ENCODE results near the gene IFT20. TPM values are rescaled to one million over a fixed set of nuclear protein-coding genes. Genes with fewer than 3 reads are reported as not detected.

IFT20 gene
- total and polyA plus RNA-seq, 2 of the 13 experiments (the other 11 are each of a cell fraction or from before 2014, with no cell fraction given): 28.0 to 37.8 TPM

DNA sequence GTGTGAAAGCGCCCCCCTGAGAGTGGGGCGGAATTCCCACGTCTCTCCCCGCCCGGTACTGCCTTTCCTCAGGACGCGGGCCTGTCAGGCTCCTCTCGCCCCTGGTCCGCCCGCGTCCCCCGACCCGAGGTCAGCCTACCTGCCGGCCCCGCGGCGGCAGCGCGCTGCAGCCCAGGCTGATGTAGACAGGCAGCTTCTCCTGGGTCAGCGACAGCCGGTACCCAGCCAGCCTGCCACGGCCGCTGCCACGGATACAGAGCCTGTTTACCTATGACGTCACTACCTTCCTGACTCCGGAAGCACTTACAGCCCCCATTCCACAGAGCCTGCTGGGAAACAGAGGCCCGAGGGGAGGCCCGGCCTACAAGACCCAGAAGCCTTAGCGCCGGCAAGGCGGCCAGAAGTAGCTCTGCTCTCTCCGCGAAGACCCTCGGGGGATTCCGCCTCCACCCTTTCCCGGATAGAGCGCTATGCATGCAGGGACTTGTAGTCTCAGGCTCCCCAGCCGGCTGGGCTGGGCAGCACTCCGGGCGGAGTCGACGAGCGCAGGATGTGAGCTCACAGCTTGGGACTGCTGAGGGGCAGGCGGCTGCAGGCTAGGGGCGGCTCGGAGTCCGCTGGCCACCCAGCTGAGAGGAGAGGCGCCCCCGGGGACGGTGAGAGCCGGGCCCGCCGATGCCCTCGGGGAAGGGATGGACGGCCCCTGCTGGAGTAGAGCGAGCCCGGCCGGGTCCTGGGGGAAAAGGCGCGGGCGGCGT lies at the start of gene IFT20, which contains the start of gene TNFAIP1 (continued):
- TF ChIP-seq, protein P1, sequence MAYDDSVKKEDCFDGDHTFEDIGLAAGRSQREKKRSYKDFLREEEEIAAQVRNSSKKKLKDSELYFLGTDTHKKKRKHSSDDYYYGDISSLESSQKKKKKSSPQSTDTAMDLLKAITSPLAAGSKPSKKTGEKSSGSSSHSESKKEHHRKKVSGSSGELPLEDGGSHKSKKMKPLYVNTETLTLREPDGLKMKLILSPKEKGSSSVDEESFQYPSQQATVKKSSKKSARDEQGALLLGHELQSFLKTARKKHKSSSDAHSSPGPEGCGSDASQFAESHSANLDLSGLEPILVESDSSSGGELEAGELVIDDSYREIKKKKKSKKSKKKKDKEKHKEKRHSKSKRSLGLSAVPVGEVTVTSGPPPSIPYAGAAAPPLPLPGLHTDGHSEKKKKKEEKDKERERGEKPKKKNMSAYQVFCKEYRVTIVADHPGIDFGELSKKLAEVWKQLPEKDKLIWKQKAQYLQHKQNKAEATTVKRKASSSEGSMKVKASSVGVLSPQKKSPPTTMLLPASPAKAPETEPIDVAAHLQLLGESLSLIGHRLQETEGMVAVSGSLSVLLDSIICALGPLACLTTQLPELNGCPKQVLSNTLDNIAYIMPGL (CRISPR knock-in tag; IDR thresholded peaks at IDR 0.05; ENCODE audit: borderline replicate concordance in 1 of 2, low read depth in 1 of 2): peak in 1 of 2 experiments; percentile 70; a peak in 2 of 4 replicates
- TF ChIP-seq KLF12 (CRISPR knock-in tag; IDR thresholded peaks at IDR 0.05; ENCODE audit: borderline replicate concordance) (peak; percentile 61; the same call in 1 of the 2 replicates), ETV6 (CRISPR knock-in tag; conservative IDR thresholded peaks at IDR 0.05) (0 out of 2 replicates have a peak, but pooled peaks have one; percentile 46), FOXO1 (CRISPR knock-in tag; IDR thresholded peaks at IDR 0.05) (peak; percentile 79), ZNF607 (CRISPR knock-in tag; IDR thresholded peaks at IDR 0.05; ENCODE audit: borderline replicate concordance) (peak; percentile 51), ZNF761 (CRISPR knock-in tag; conservative IDR thresholded peaks at IDR 0.05) (peak; percentile 36; the same call in 1 of the 2 replicates), E2F1 (CRISPR knock-in tag; IDR thresholded peaks at IDR 0.05) (peak; percentile 54; the same call in 1 of the 2 replicates), ZNF816 (CRISPR knock-in tag; IDR thresholded peaks at IDR 0.05; ENCODE audit: borderline replicate concordance) (no peak), ZNF451 (CRISPR knock-in tag; IDR thresholded peaks at IDR 0.05) (peak; percentile 80; the same call in 1 of the 2 replicates), ZNF292 (CRISPR knock-in tag; IDR thresholded peaks at IDR 0.05; ENCODE audit: borderline replicate concordance, low read depth) (peak; percentile 18; the same call in 1 of the 2 replicates), SIX1 (CRISPR knock-in tag; IDR thresholded peaks at IDR 0.05; ENCODE audit: borderline replicate concordance) (no peak), ZNF616 (CRISPR knock-in tag; IDR thresholded peaks at IDR 0.05; ENCODE audit: low read depth) (0 out of 2 replicates have a peak, but pooled peaks have one; percentile 14), CBX2 (IDR thresholded peaks at IDR 0.05; ENCODE audit: low read depth, low read length) (no peak), CBX2 (CRISPR knock-in tag; IDR thresholded peaks at IDR 0.05; ENCODE audit: low read depth) (no peak), AGO1 (IDR thresholded peaks at IDR 0.05; ENCODE audit: low read depth, low read length, poor library complexity, severe bottlenecking) (peak; percentile 79), PHF21A (CRISPR knock-in tag; IDR thresholded peaks at IDR 0.05) (peak; percentile 69), AHR (CRISPR knock-in tag; IDR thresholded peaks at IDR 0.05) (no peak), JUN (CRISPR knock-in tag; IDR thresholded peaks at IDR 0.05) (peak; percentile 92), ZNF605 (CRISPR knock-in tag; IDR thresholded peaks at IDR 0.05) (peak; percentile 43), CEBPG (CRISPR knock-in tag; IDR thresholded peaks at IDR 0.05) (peak; percentile 42; the same call in 1 of the 2 replicates), ZNF225 (CRISPR knock-in tag; IDR thresholded peaks at IDR 0.05) (0 out of 2 replicates have a peak, but pooled peaks have one; percentile 6), ZBTB7A (CRISPR knock-in tag; IDR thresholded peaks at IDR 0.05) (peak; percentile 82; the same call in 1 of the 2 replicates), ZNF883 (CRISPR knock-in tag; IDR thresholded peaks at IDR 0.05; ENCODE audit: not compliant biosample characterization) (no peak)
- TF ChIP-seq, protein P2, sequence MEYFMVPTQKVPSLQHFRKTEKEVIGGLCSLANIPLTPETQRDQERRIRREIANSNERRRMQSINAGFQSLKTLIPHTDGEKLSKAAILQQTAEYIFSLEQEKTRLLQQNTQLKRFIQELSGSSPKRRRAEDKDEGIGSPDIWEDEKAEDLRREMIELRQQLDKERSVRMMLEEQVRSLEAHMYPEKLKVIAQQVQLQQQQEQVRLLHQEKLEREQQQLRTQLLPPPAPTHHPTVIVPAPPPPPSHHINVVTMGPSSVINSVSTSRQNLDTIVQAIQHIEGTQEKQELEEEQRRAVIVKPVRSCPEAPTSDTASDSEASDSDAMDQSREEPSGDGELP (IDR thresholded peaks at IDR 0.05; ENCODE audit: borderline replicate concordance, low read depth): peak; percentile 73; the same call in 1 of the 2 replicates

All from HepG2 (cell line).